ENCODE data around the gene PFN1. TPM values are rescaled to one million over a fixed set of nuclear protein-coding genes. Genes with fewer than 3 reads are reported as not detected.

Gene PFN1
- total and polyA plus RNA-seq, 9 of the 15 experiments (the other 6 are each of a cell fraction or from before 2014, with no cell fraction given) = 60.5 to 1,479 (median 456) TPM

DNA sequence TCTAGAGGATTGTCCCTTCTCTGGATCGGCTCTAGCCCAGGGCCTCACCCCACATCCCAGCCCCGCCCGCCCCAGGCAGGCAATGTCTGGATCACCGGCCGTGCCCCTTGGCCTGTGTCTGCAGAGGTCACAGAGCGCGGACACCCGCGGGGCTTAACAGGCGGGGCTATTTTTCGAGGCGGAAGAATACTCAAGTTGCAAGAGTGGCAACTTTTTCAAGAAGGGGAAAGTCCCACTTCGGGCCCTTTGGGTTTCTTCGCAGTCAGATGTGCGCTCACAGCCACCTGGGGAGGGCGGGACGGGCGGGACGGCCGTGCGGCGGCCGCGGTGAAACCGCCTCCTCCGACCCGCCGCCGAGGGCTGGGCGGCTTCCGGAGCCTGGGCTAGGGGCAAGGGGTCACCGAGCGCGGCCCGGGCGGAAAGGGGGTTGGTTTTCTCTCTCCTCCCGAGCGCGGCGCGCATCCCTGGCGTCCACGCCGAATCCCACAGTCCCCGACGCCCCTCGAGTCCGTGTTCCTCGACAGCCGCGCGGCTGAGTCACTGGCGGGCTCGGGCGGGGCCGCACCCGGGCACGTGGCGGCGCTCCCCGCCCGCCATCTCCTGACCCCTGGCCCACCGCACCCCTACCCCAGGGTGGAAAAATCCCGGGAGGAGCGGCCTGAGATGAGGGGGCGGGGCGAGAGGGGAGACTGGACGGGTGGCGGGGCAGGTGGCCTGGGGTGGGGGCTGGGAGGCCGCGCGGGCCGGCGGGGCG, 1.2 kb upstream of the PFN1 start (continued):
- TF ChIP-seq TCF7L2 (IDR thresholded peaks at IDR 0.05; ENCODE audit: low read depth, low read length) = no peak
- no peak for TF ChIP-seq ZFPM2 (CRISPR knock-in tag; IDR thresholded peaks at IDR 0.05)
- no peak for TF ChIP-seq KDM4B (IDR thresholded peaks at IDR 0.05; ENCODE audit: borderline replicate concordance in 2 of 2, low read depth in 1 of 2)
- TF ChIP-seq TCFL5 (CRISPR knock-in tag; conservative IDR thresholded peaks at IDR 0.05) = no peak
- no peak for TF ChIP-seq ZBTB49 (CRISPR knock-in tag; IDR thresholded peaks at IDR 0.05; ENCODE audit: borderline replicate concordance)
- no peak for TF ChIP-seq RBM34 (IDR thresholded peaks at IDR 0.05; ENCODE audit: borderline replicate concordance, insufficient read depth, low read length)
- TF ChIP-seq, protein P1, sequence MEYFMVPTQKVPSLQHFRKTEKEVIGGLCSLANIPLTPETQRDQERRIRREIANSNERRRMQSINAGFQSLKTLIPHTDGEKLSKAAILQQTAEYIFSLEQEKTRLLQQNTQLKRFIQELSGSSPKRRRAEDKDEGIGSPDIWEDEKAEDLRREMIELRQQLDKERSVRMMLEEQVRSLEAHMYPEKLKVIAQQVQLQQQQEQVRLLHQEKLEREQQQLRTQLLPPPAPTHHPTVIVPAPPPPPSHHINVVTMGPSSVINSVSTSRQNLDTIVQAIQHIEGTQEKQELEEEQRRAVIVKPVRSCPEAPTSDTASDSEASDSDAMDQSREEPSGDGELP (CRISPR knock-in tag; IDR thresholded peaks at IDR 0.05; ENCODE audit: borderline replicate concordance) = no peak; the same call in 1 of the 2 replicates
- TF ChIP-seq TEAD2 (tag; IDR thresholded peaks at IDR 0.05) = no peak
- no peak for TF ChIP-seq FOXM1 (IDR thresholded peaks at IDR 0.05; ENCODE audit: low read depth)
- no peak for TF ChIP-seq FOXM1 (CRISPR knock-in tag; IDR thresholded peaks at IDR 0.05; ENCODE audit: low read depth)
- no peak; the same call in 1 of the 2 replicates for TF ChIP-seq MED1 (CRISPR knock-in tag; IDR thresholded peaks at IDR 0.05; ENCODE audit: borderline replicate concordance)
- TF ChIP-seq ETV5 (CRISPR knock-in tag; IDR thresholded peaks at IDR 0.05; ENCODE audit: low read depth) = peak; percentile 37
- TF ChIP-seq MTA1 (IDR thresholded peaks at IDR 0.05; ENCODE audit: borderline replicate concordance) = no peak
- no peak for TF ChIP-seq FOXJ2 (tag; IDR thresholded peaks at IDR 0.05)
- TF ChIP-seq PTTG1 (tag; IDR thresholded peaks at IDR 0.05; ENCODE audit: low read depth) = no peak
- no peak for TF ChIP-seq RCOR1 (IDR thresholded peaks at IDR 0.05; ENCODE audit: borderline replicate concordance in 1 of 2, low read depth in 2 of 2, low read length in 2 of 2)
- TF ChIP-seq NR2F6 (CRISPR knock-in tag; IDR thresholded peaks at IDR 0.05) = no peak
- TF ChIP-seq, protein P2, sequence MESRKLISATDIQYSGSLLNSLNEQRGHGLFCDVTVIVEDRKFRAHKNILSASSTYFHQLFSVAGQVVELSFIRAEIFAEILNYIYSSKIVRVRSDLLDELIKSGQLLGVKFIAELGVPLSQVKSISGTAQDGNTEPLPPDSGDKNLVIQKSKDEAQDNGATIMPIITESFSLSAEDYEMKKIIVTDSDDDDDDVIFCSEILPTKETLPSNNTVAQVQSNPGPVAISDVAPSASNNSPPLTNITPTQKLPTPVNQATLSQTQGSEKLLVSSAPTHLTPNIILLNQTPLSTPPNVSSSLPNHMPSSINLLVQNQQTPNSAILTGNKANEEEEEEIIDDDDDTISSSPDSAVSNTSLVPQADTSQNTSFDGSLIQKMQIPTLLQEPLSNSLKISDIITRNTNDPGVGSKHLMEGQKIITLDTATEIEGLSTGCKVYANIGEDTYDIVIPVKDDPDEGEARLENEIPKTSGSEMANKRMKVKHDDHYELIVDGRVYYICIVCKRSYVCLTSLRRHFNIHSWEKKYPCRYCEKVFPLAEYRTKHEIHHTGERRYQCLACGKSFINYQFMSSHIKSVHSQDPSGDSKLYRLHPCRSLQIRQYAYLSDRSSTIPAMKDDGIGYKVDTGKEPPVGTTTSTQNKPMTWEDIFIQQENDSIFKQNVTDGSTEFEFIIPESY (CRISPR knock-in tag; IDR thresholded peaks at IDR 0.05) = no peak
- no peak for TF ChIP-seq ZNF41 (CRISPR knock-in tag; conservative IDR thresholded peaks at IDR 0.05)
